ENCODE data around the gene KCNT1.

- TF ChIP-seq CTCF (IDR thresholded peaks at IDR 0.05 in 2 of 3, conservative IDR thresholded peaks at IDR 0.05 in 1 of 3; ENCODE audit: borderline replicate concordance in 1 of 3, insufficient read depth in 1 of 3, low read depth in 2 of 3, low read length in 2 of 3) (no peak), REST (IDR thresholded peaks at IDR 0.05; ENCODE audit: low read depth) (no peak), ZBTB33 (IDR thresholded peaks at IDR 0.05; ENCODE audit: extremely low read depth, insufficient replicate concordance, low read length) (no peak), POLR2A (IDR thresholded peaks at IDR 0.05; ENCODE audit: borderline replicate concordance, extremely low read depth, insufficient read depth, insufficient read length) (no peak), CBX3 (IDR thresholded peaks at IDR 0.05; ENCODE audit: low read depth) (no peak), EGR1 (IDR thresholded peaks at IDR 0.05; ENCODE audit: low read depth) (no peak)
Observed at GRCh38 chr9:135693265-135693664, 8.7 kb upstream of the KCNT1 start.

Data from HCT116 (cell line).